DMS114 treated with DMSO at 0.1 percent for 48 hours (cell line): ENCODE data around the gene SNRNP70.
"Not testable (repeated sequence)": the region's sequence is repeated elsewhere in the genome, so short reads cannot be mapped to it uniquely, and the experiment has no call there.

ENCODE experiments used
- DNase-seq: peaks from one replicate; lab custom pipeline; 2025; ENCODE audit not compliant: unreplicated experiment; lab: John Stamatoyannopoulos, UW

Gene SNRNP70

GRCh38 chr19:49064029-49064629, 21.1 kb upstream of the SNRNP70 start:
- no peak for DNase-seq

GRCh38 chr19:49064768-49065611, 20.3 kb upstream of the SNRNP70 start, which contains the start of gene NTF4:
Gene NTF4 (minus strand): TSS chr19:49064818. CDS start chr19:49061997, 2,821 bp downstream.
- DNase-seq = no peak

- no peak for DNase-seq
These were observed 19.2 kb upstream of the SNRNP70 start for GRCh38 chr19:49065905-49066512.

GRCh38 chr19:49067554-49067953, 17.7 kb upstream of the SNRNP70 start:
- no peak for DNase-seq

- DNase-seq = no peak
These were observed 16.2 kb upstream of the SNRNP70 start for GRCh38 chr19:49069026-49069425.

GRCh38 chr19:49070416-49070815, 14.8 kb upstream of the SNRNP70 start:
- no peak for DNase-seq

GRCh38 chr19:49071860-49072547, 13.2 kb upstream of the SNRNP70 start:
- no peak for DNase-seq

- no peak for DNase-seq
These were observed 11.5 kb upstream of the SNRNP70 start for GRCh38 chr19:49073514-49074378.

GRCh38 chr19:49074869-49075268, 10.4 kb upstream of the SNRNP70 start:
- DNase-seq = not testable (repeated sequence)

GRCh38 chr19:49080392-49080791, 4.9 kb upstream of the SNRNP70 start:
- DNase-seq = no peak

GRCh38 chr19:49081273-49081672, 4.0 kb upstream of the SNRNP70 start:
- no peak for DNase-seq

- DNase-seq = no peak
These were observed 838 bp upstream of the SNRNP70 start for GRCh38 chr19:49084206-49085019.

GRCh38 chr19:49085868-49086232, 599 bp downstream of the SNRNP70 start:
- DNase-seq = no peak

GRCh38 chr19:49086296-49086695, 1.0 kb downstream of the SNRNP70 start:
- DNase-seq = no peak

GRCh38 chr19:49091391-49092038, 6.3 kb downstream of the SNRNP70 start:
- DNase-seq = no peak

- DNase-seq = no peak
These were observed 7.4 kb downstream of the SNRNP70 start for GRCh38 chr19:49092686-49093085.

- DNase-seq = no peak
These were observed 9.5 kb downstream of the SNRNP70 start for GRCh38 chr19:49094505-49095482.
